HG03025 (cell line): ENCODE data around the gene NLGN1.
"Not testable (repeated sequence)": the region's sequence is repeated elsewhere in the genome, so short reads cannot be mapped to it uniquely, and the experiment has no call there.

Source experiments
- ATAC-seq: cut with Tn5 transposase; IDR thresholded peaks from one replicate; pipeline ENCODE4 v1.9.1; 2021; ENCODE audit warnings: mild to moderate bottlenecking, moderate library complexity; ENCODE audit not compliant: unreplicated experiment, low FRiP score

NLGN1 gene

DNA sequence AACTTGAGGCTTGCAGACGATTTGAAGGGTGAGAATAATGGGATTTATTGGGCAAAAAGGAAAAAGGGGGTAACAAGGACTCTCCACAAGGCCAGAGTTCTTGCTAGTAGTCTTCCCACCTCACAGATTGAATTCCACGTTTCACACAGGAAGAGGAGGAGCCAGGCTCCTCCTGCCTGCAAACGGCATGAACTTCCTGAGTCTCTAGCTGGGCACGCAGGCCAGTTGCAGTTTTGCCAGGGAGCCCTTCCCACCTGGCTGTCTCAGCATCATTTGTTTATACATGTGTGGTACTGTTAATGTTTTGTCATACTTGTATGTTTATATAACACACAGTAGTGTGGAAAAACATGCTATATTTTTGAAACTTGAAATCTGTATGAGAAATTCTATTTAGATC lies 155.0 kb downstream of the NLGN1 start:
- ATAC-seq: no peak

DNA sequence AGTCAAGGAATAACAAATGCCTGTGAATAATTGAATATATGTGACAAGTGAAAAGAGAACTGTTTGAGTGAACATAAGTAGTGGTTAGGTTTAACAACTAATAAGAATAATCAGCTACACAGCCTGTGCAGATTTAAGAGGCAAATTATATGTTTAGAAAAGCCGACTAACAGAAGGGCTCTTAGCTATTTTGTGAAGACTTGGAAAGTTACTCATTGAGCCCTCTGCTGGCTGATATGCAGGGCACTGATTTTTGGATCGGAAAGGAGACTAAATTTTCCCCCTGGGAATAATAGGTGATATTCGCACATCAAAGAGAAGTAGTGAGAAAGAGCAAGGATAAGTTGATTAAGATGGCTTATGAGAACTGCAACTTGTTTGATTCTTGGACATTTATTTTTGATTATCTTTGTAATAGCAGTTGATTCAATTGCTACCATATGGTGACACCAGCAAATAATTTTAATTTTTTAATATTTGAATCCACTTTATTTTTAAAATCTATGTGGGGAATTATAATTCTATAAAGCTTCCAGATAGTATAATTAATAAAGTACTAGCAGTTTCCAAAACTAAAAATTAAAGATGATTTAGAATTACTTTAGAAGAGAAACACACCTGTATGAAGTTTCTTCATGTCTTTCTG lies 156.2 kb downstream of the NLGN1 start:
- no peak for ATAC-seq

DNA sequence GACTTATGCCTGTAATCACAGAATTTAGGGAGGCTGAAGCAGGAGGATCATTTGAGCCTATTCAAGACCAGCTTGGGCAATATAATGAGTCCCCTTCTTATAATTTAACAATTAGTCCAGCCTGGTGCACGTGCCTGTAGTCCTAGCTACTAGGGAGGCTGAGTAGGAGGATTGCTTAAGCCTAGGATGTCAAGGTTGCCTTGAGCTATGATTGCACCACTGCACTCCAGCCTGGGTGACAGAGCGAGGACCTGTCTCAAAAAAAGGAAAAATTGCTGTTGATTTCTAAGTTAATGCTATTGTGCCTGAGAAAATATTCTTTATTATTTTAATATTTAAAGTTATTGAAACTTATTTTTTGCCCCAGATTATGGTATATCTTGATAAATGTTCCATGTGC lies 159.0 kb downstream of the NLGN1 start:
- ATAC-seq: no peak

DNA sequence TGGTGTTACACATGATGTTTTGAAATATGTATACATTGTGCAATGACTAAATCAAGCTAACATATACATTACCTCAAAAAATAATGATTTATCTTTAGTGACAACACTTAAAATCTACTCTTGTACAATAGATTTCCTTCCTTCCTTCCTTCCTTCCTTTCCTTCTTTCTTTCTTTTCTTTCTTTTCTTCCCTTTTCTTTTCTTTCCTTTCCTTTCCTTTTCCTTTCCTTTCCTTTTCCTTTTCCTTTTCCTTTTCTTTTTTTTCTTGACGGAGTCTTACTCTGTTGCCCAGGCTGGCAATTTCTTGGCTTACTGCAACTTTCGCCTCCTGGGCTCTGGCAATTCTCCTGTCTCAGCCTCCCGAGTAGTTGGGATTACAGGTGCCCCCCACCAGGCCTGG lies 170.5 kb downstream of the NLGN1 start:
- no peak for ATAC-seq

DNA sequence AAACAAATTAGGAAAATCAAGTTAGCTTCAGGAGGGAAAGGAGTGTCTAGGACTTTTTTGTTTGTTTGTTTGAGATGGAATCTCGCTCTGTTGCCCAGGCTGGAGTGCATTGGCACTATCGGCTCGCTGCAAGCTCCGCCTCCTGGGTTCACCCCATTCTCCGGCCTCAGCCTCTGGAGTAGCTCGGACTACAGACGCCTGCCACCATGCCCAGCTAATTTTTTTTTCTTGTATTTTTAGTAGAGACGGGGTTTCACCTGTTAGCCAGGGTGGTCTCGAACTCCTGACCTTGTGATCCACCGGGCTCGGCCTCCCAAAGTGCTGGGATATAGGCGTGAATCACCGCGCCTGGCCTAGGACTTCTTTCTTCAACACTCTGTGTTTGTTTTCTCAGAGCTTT lies 171.1 kb downstream of the NLGN1 start:
- ATAC-seq: no peak

DNA sequence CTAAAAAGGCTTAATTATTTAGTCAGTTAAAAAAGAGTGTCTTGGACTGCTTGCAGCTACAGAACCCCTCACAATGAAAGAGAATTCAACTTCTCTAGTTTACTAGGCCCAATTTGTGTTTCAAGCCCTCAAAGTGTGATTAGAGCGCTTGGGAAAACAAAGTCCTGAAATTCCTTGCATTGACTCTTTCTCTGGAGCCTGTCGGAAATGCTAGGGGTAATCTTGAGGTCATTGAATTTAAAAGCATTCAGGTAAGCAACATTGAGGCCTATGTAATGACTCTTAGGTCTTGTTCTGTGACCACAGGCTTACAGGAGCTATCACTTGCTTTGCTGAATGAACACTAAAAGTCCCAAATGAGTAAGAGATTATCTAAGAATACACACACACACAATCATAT lies 186.0 kb downstream of the NLGN1 start:
- ATAC-seq: no peak

DNA sequence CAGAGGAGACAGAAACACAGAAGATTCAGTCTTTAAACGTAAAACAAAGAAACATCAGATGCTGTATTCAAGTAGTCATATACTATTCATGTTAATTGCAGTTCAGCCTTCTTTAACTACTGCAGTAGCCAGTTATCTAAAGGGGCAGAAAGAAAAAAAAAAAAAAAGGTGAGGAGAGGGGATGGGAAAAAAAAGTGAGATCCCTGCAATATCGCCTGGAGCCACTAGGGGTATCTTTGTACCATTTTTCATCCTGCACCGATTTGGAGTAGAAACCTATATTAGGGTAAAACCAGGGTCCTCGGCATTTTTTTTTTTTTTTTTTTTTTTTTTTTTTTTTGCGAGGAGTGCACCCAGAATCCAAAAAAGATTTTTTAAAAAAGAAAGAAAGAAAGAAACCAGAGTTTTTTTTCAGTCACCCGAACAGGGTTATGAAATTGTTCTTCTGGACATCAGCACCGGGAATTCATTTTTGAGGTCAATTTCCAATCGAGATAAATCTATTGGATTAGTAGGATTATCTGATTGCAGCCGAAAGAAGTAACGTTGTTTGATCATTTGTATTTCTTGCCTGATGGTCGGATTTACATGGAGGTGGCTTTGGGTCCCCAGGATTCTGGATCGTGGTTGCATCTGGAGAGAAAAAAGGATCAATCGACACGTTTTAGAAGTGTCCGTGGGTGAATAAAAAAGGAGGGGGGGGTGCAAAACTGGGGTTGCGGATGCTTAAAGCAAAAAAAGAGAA lies 186.7 kb downstream of the NLGN1 start:
- peak; percentile 59 for ATAC-seq

DNA sequence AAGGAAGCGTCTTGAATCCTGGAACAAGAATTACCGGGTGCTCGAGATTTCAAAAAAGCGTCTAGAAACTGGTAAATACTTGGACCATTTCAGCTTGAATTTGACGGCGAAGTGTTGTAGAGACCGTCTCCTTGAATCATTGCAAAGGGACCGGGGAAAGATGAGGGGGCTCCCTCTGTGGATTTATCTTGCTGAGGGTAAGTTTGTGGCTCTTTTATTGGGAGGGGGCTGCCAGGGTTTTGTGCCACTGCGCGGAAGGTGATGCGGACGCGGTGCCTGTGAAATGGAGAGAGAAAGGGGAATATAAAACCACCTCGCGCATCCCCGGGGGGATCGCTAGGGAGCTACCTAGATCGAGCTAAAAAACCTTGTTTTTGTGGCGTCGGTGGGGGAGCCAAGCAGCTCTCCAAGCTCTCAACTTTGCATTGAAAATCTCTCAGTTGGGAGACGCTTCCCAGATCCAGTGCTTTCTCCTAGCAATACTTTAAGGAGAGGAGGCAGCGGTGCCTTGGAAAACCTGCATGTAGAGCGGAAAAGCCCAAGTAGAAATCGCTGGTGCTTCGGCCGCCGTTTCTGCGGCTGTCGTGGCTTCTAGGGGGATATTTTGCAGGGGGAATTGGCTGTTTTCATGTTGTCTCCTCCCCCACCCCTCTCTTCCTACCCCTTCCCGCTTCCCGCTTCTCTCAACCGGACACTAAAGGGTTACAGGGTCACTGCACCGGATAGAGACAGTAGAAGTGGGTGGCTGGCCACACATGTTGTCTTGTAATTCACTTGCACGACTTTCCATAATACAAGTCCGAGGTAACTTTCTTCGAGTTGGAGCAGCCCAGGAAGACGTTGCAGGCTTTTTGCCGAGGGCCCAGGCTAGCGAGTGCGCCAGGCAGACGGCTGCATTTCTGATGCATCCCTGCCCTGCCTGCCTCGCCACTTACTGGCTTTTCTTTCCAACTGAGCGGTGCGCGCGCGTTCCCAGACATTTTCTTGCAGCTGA lies 187.6 kb downstream of the NLGN1 start:
- ATAC-seq: no peak

DNA sequence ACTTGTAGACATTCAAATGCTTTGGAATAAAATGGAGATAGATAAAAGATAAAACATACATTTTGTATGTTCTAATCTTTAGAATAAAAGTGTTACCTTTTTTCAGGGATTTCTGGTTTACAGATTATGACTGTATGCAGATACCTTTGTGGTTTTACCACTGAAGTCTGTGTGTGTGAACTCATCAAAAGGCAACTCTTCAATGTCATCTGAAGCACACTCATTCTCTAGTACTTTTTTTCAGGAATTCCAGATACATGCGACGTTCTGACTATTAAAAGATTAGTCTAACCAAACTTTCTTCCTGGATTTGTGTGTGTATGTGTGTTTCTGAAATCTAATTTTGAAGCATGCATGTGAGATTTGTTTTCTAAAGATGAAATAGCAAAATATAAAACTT lies 188.6 kb downstream of the NLGN1 start:
- ATAC-seq: no peak

DNA sequence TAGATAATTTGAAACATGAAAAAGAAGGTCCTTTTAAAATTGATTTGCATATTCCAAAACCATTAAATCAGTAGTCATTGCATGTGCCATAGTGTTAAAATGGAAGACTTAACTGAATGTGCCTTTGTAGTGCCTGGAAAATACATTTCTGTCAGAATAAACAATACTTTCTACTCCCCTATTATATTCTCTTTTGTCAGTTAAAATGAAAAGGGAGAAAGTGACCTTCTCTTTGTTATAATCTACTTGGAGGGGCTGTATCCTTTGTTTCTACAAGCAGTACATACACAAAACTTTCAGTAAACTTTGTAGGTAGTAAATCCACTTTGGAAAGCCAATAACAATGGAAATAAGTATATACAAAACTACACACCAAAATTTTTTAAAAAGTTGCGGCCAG lies 189.5 kb downstream of the NLGN1 start:
- no peak for ATAC-seq

DNA sequence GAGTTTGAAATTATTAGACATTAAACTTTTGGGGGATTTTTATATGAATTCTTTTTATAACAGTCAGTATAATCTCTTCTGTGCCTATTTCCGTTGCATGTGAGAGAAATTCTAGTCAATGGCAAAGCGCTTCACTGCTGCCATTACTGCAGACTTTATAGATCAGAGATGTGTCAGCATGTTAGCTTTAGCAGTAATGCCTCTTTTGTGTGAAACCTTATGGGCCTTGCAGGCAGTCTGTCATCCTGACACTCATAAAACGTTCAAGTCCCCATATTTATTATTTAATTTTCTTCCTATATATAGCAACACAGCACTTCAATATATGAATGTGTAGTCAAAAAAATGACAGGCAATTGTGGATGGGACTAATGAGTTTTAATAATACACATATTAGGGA lies 191.0 kb downstream of the NLGN1 start:
- no peak for ATAC-seq

DNA sequence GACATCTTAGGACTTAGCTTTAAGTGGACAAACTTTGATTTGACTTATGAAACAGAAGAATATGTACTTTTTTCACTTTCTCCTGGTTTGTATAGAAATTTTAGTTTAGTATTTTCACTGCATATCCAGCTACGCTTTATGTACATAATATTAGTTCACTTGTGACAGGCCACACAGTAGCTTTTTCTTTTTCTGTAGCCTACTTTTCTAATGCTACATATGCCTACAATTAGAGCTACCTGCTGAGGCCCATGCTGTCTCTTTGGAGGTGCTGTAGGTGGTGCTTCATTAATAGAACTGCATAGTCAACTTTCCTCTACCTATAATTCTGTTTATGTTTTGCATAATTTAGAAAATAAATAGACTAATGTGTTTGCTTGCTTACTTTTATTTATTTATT lies 191.6 kb downstream of the NLGN1 start:
- no peak for ATAC-seq

DNA sequence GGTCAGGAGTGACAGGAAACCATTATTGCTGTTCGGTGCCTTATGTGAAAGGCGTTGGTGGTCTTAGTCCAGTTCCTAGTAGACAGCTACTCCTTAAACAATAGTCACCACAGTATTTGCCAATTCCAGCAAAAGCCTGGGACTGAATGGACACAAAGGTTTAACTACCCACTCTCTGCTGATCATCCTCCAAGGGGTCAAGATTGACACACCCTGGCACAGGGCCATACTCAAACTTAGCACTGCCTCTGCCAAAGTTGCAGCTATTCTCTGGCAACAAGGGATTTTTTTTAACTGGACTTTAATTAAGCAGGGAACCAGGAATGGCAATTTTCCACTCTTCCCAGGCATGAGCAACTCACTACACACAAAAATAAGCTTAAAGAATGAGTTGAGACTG lies 193.9 kb downstream of the NLGN1 start:
- no peak for ATAC-seq

DNA sequence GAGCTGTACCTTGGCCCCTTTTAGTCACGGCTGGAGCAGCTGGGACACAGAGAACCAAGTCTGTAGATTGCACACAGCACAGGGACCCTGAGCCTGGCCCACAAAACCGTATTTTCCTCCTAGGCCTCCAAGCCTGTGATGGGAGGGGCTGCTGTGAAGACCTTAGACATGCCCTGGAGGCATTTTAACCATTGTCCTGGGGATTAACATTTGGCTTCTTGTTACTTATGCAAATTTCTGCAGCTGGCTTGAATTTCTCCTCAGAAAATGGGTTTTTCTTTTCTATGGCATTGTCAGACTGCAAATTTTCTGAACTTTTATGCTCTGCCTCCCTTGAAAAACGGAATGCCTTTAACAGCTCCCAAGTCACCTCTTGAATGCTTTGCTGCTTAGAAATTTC lies 197.3 kb downstream of the NLGN1 start:
- ATAC-seq: not testable (repeated sequence)

DNA sequence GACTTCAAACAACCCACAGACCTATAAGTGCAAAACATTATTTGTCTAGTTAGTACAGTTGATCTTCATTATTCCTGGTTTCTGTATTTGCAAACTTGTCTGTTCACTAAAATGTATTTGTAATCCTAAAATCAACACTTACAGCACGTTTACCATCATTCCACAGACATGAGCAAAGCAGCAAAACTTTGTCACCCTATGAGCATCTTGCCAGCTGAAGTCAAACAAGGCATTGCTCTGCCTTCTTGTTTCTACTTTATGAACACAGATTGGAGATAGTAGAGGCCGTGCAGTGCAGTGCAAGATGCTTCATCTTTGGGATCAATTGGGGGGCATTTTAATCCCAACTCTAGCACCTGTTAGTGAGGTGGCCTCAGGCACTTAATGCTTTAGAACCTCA lies 202.1 kb downstream of the NLGN1 start:
- ATAC-seq: no peak

DNA sequence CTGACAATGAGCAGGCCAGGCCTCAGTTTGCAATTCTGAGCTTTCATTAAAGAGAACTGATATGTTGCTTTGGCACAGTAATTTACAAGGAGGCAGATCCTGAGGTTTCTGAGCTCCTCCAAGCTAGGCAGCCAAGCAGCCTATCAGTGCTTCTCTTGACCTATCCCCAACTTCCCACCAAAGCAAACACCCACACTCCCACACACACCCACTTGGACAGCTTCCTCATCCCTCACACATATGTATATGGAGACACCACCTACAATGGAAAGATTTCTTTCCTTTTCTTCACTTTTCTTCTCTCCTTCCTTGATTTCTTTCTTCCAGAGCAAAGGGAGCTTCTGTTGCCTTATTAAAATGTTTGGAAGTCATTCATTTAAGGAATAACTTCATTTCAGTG lies 217.0 kb downstream of the NLGN1 start:
- no peak for ATAC-seq

DNA sequence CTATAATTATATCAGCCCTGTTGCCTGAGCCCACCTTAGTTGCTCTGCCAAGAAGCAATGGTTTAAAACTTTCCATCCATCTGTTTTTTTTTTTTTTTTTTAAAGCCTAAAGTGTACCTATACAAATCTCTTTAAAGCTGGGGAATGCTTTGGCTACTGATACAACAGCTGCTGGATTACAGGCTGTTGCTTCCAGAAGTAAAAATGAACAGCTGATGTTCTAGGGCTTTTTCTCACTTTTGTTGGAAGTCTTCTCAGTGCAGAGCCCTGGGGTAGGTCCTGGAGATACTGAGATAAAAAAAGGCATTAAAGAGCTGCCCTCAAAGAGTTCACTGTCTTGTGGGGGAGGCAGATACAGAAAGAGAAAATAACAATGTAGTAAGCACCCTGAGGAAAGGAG lies 218.1 kb downstream of the NLGN1 start:
- ATAC-seq: no peak

DNA sequence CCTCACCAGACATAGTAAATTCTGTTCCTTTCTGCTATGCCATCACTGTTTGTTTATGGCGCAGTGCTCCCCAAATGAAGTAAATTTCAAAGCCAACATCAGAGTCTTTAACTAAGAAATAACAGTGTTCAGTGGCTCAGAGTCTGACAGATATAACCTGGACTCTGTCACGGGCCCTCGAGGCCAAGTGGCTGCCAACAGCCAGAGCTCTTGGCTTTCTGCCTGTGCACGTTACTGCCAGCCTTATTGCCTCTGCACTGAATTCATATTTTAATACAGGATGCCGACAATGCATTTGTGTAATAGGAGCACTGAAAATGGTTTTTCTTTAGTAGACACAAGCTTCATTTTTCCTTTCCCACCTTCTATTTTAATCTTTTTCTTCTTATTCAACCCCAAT lies 219.9 kb downstream of the NLGN1 start:
- ATAC-seq: no peak

DNA sequence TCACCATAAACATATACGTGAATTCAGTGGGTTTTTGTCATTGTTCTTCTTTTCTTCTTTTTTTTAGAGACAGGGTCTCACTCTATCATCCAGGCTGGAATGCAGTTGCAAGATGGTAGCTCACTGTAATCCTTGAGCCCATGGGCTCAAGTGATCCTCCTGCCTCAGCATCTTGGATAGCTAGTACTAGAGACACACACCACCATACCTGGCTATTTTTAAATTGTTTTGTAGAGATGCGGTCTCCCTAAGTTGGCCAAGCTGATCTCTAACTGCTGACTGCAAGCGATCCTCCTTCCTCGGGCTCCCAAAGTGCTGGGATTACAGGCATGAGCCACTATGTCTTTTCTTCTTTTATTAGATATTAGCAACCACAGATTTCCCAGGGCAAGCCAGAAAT lies 220.6 kb downstream of the NLGN1 start:
- no peak for ATAC-seq

DNA sequence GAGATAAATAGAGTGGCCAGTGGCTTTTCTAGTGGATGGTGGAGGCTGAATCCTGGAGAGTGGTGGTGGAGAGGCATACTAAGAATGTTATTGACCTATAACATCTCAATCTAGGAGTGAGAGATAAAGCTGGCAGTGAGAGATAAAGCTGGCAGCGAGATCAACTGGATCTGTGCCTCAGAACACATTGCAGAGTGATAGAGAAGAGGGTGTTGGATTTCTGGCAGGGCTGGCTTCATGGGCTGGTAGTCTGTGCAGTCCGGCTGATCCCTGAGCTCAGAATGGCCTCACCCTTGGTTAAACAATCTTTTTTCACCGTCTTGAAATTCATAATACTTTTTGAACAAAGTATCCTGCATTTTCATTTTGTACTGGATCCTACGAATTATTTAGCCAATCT lies 221.2 kb downstream of the NLGN1 start:
- ATAC-seq: no peak

DNA sequence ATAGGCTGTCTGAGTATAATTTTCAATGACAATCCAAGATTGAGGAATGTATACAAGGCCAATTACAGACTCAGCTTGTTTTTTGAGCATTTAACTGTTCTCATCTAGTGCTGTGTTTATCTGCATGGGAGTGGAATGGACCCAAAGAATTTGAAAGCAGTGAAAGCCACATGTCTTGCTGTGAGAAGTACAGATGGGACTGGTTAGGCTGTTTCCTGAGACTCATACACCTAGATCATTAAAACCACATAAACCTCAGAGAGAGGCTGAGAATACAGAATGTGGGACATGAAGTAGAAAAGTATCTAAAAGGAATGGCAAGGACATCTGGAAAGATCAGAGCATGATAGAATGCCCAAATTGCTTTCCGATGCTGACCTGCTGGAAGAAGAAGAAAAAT lies 224.6 kb downstream of the NLGN1 start:
- ATAC-seq: no peak
